HG03064 (cell line): Measurements from ENCODE around the gene OTUD5.
A peak's percentile ranks its signal among the peaks of the same experiment; 100 is the strongest.
"Not testable (repeated sequence)": the region's sequence is repeated elsewhere in the genome, so short reads cannot be mapped to it uniquely, and the experiment has no call there.

Experiments
- ATAC-seq: cut with Tn5 transposase; IDR thresholded peaks from one replicate; pipeline ENCODE4 v1.9.1; 2021; ENCODE audit warnings: low read depth; ENCODE audit not compliant: unreplicated experiment

OTUD5 gene

GRCh38 chrX:48891402-48892288 lies 65.8 kb downstream of the OTUD5 start:
- ATAC-seq: peak; percentile 74

DNA sequence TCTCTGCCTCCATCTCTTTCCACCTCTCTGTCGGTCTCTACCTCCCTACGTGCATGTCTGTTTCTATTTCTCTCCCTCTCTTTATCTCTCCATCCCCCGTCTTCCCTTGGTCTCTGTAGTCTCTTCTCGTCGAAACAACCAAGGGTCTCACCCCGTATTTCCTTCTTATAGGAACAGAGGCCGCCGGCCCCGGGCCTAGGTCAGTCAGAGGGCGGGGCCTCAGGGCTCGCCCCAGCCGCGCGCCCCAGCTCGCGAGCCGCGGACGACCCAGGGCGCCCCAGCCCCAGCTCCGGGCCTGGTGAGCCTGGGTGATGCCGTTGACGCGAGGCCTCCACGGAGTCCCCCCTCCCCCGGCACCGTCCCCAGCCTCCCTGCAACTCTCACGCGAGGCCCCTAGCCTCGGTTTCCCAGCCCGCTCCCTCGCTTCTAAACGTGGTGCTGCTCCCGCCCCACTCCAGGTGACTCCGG lies 66.4 kb downstream of the OTUD5 start:
- ATAC-seq: peak; percentile 44

DNA sequence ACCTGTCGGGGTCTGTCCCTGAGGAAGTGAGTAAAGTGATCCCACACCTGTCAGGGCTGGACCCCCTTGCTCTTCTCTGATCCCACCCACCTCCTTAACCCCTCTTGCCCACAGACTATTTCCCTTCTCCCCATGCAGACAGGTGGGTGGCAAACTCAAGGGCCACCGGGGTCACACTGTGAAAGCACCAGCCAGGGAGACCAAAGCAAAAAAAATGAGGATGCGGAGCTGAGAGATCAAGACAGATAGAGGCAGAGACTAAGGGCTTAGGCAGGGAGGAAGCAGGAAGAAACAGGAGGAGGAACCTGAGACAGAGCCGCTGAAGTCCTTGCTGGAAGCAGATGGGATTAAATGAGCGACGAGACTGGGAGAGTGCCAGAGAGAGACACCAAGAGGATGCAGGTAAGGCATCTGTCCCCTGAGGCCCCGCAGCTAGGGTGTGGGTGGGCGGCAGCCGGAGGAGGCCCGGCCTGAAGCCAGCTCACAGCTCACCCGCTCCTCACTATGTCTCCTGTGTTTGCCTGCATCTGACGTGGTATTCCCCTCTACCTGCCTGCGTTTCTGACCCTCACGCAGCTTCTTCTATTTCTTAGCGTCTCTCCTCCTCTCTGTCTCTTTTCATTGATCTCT lies 67.0 kb downstream of the OTUD5 start:
- no peak for ATAC-seq

- not testable (repeated sequence) for ATAC-seq
These were observed 70.8 kb downstream of the OTUD5 start for GRCh38 chrX:48886586-48886985.

DNA sequence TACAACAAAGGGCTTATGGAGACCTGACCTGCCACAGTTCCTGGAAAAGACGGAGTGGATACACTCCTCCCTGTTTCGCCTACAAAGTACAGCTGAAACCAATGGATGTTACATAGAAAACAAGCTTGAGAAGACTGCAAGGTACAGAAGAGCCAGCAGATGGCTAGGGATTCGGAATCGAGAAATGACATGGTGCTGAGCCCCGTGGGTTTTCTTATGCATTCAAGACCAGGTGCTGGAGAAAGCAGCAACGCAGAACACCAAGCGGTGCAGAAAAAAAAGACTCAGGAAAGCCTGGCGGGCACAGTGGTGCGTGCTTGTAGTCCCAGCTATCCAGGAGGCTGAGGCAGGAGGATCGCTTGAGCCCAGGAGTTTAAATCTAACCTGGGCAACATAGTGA lies 73.7 kb downstream of the OTUD5 start:
- ATAC-seq: no peak

DNA sequence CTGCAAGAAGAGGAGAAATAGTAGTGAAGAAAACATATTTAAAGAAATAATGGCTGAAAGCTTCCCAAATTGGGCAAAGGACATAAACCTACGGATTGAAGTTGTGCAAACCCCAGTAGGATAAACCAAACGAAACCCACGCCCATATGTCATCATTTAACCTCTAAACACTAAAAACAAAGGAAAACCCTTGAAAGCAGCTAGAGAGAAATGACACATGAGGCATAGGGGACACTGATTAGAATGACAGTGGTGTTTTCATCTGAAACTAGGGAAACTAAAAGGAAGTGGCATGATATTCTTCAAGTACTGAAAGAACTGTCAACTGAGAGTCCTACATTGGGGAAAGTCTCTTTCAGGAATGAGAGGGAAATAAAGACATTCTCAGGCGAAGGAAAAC lies 80.5 kb downstream of the OTUD5 start:
- ATAC-seq: not testable (repeated sequence)
